Osteocyte (in vitro differentiated cells): ENCODE measurements around the gene ARHGAP5. TPM values are rescaled to one million over a fixed set of nuclear protein-coding genes. Genes with fewer than 3 reads are reported as not detected.
A peak's percentile ranks its signal among the peaks of the same experiment; 100 is the strongest.

ENCODE experiments used
- DNase-seq: peaks from one replicate; pipeline ENCODE4 v3.0.0; 2021; ENCODE audit warnings: mixed read lengths; ENCODE audit not compliant: unreplicated experiment; ENCODE audit errors: extremely low spot score
- H3K27ac Mint-ChIP-seq: one replicate; pipeline ENCODE4 v1.8.0; 2021; ENCODE audit warnings: mild to moderate bottlenecking, mixed read lengths; ENCODE audit not compliant: unreplicated experiment
- H3K27me3 Mint-ChIP-seq: one replicate; pipeline ENCODE4 v1.8.0; 2021; ENCODE audit warnings: mixed read lengths; ENCODE audit not compliant: unreplicated experiment
- H3K36me3 Mint-ChIP-seq: one replicate; pipeline ENCODE4 v1.8.0; 2021; ENCODE audit warnings: mixed read lengths; ENCODE audit not compliant: unreplicated experiment
- H3K4me1 Mint-ChIP-seq: one replicate; pipeline ENCODE4 v1.8.0; 2021; ENCODE audit warnings: mixed read lengths; ENCODE audit not compliant: unreplicated experiment
- H3K4me3 Mint-ChIP-seq: one replicate; pipeline ENCODE4 v1.8.0; 2021; ENCODE audit warnings: mild to moderate bottlenecking, moderate library complexity, mixed read lengths; ENCODE audit not compliant: unreplicated experiment
- H3K9me3 Mint-ChIP-seq: one replicate; pipeline ENCODE4 v1.8.0; 2021; ENCODE audit warnings: mixed read lengths; ENCODE audit not compliant: unreplicated experiment
- CTCF ChIP-seq: fragments of 200-600 bp; sonication (generic); IDR thresholded peaks from 2 replicates; pipeline ENCODE4 v1.5.0; 2021; ENCODE audit warnings: antibody characterized with exemption, mild to moderate bottlenecking, moderate library complexity
- long read RNA-seq: library from polyadenylated mRNA; unstranded; transcript quantifications from one replicate; pipeline ENCODE4 v2.0.0, GENCODE V29; 2021
- total RNA-seq: library from RNA; stranded (reverse); gene quantifications from 2 replicates; pipeline ENCODE4 v1.2.1, GENCODE V29; 2021

The ARHGAP5 gene, protein sequence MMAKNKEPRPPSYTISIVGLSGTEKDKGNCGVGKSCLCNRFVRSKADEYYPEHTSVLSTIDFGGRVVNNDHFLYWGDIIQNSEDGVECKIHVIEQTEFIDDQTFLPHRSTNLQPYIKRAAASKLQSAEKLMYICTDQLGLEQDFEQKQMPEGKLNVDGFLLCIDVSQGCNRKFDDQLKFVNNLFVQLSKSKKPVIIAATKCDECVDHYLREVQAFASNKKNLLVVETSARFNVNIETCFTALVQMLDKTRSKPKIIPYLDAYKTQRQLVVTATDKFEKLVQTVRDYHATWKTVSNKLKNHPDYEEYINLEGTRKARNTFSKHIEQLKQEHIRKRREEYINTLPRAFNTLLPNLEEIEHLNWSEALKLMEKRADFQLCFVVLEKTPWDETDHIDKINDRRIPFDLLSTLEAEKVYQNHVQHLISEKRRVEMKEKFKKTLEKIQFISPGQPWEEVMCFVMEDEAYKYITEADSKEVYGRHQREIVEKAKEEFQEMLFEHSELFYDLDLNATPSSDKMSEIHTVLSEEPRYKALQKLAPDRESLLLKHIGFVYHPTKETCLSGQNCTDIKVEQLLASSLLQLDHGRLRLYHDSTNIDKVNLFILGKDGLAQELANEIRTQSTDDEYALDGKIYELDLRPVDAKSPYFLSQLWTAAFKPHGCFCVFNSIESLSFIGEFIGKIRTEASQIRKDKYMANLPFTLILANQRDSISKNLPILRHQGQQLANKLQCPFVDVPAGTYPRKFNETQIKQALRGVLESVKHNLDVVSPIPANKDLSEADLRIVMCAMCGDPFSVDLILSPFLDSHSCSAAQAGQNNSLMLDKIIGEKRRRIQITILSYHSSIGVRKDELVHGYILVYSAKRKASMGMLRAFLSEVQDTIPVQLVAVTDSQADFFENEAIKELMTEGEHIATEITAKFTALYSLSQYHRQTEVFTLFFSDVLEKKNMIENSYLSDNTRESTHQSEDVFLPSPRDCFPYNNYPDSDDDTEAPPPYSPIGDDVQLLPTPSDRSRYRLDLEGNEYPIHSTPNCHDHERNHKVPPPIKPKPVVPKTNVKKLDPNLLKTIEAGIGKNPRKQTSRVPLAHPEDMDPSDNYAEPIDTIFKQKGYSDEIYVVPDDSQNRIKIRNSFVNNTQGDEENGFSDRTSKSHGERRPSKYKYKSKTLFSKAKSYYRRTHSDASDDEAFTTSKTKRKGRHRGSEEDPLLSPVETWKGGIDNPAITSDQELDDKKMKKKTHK (N-terminal part only)
- total RNA-seq, result 83.3 and 87.1 TPM in 2 replicates
- long read RNA-seq, partial matches to known transcripts, result 135 of 158 reads
- long read RNA-seq, other reads (novel, unspliced or antisense), result 18 of 158 reads

- Mint-ChIP-seq H3K36me3 (no peaks in the 10 kb centered on the region), H3K4me3 (peak within 1 kb of the TSS; percentile 96), H3K27ac (peak within 1 kb of the TSS; percentile 99), H3K27me3 (no peaks in the 10 kb centered on the region), H3K9me3 (no peaks in the 10 kb centered on the region), H3K4me1 (peaks cover 43% of the 10 kb centered on the region)
- peak; percentile 89 for DNase-seq
- peak; percentile 34 for TF ChIP-seq CTCF
Observed at GRCh38 chr14:32077081-32078022, at the start of gene ARHGAP5. Gene ARHGAP5 (plus strand): TSS chr14:32077304. CDS start chr14:32090670, 13,366 bp downstream.

DNA sequence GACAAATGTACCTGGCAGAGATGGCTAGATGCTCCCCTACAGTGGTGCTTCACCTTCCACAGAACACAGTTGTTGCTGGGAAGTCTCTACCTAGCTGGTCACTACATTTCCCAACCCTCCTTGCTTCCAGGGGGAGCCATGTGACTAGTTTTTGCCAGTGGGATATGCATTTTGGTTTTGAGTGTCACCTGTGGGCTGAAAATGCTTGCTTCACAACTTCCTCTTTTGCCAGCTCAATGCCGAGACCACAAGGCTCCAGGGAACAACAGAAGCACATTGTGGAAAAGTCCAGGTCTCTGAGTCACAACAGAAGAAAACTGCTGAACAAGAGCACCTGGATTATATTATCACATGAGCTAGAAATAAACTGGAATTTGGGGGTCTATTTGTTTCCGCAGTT, 48.5 kb upstream of the ARHGAP5 start:
- no peak for DNase-seq
- H3K36me3 Mint-ChIP-seq, result no peaks in the 10 kb centered on the region
- no peaks in the 10 kb centered on the region for H3K9me3 Mint-ChIP-seq
- H3K27me3 Mint-ChIP-seq, result peaks cover 12% of the 10 kb centered on the region
- no peak for TF ChIP-seq CTCF
- no peaks in the 10 kb centered on the region for H3K4me1 Mint-ChIP-seq
- no peak overlapping the region for H3K27ac Mint-ChIP-seq
- no peak overlapping the region for H3K4me3 Mint-ChIP-seq

- H3K36me3 Mint-ChIP-seq, result no peaks in the 10 kb centered on the region
- H3K4me3 Mint-ChIP-seq, result no peak overlapping the region
- peaks cover 4% of the 10 kb centered on the region for H3K27me3 Mint-ChIP-seq
Observed at GRCh38 chr14:32033543-32033942, 43.6 kb upstream of the ARHGAP5 start.

More at GRCh38 chr14:32033543-32033942, 43.6 kb upstream of the ARHGAP5 start:
- TF ChIP-seq CTCF, result no peak
- no peak for DNase-seq
- Mint-ChIP-seq H3K9me3 (no peaks in the 10 kb centered on the region), H3K4me1 (no peaks in the 10 kb centered on the region), H3K27ac (no peak overlapping the region)
